ENCODE data around the gene SLC35E3. TPM values are rescaled to one million over a fixed set of nuclear protein-coding genes. Genes with fewer than 3 reads are reported as not detected.
A peak's percentile ranks its signal among the peaks of the same experiment; 100 is the strongest.
"Not testable (repeated sequence)": the region's sequence is repeated elsewhere in the genome, so short reads cannot be mapped to it uniquely, and the experiment has no call there.

Gene SLC35E3
- total RNA-seq, 1 donor from 2014 or later = 6.2 TPM

- intact Hi-C loops (cut with DNase I) = loop anchor here (2.0 to 5.0 kb wide), 2 partner anchors 62 to 196 kb away; partner anchors contain the start of genes RAP1B and SLC35E3
- DNase-seq (ENCODE audit: low spot score) = peak; percentile 89
Observed at GRCh38 chr12:68808388-68809189, 62.6 kb downstream of the SLC35E3 start.

DNA sequence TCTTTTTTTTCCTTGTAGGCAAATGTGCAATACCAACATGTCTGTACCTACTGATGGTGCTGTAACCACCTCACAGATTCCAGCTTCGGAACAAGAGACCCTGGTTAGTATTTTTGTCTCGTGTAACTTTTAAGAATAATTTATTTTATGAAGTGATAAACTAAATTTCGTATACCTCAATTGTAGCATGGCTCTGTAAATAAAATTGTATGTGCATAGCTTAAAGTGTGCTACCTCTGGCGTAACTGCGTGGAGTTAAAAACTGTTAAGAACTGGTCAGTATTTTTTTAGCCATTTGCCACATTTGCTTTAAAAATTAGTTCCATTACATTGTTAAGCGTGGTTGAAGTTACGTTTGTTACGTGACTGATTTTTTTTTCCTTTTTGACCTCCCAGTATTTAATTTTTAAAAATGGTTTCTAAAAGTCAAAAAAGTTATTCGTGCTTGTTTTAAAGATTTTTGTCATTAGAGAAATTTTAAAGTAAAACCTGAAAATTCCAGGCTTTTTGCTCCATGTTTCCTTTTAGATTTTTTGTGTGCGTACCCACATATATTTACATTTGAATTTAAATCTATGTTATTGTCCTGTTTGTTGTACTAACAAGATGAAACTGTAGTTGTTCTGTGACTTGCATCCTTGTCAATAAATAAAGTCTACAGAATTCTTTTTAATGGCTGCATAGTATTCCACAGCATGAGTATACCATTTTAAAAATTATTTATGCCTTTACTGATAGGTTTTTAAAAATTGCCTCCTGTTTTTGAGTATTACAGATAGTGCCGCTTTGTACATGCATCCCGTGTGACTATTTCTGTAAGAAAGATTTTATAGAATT, 63.4 kb downstream of the SLC35E3 start:
- no peak for DNase-seq (ENCODE audit: low spot score)
- intact Hi-C loops (cut with DNase I) = loop anchor here (2.0 to 5.0 kb wide), 2 partner anchors 63 to 197 kb away; partner anchors contain the start of genes RAP1B and SLC35E3

DNA sequence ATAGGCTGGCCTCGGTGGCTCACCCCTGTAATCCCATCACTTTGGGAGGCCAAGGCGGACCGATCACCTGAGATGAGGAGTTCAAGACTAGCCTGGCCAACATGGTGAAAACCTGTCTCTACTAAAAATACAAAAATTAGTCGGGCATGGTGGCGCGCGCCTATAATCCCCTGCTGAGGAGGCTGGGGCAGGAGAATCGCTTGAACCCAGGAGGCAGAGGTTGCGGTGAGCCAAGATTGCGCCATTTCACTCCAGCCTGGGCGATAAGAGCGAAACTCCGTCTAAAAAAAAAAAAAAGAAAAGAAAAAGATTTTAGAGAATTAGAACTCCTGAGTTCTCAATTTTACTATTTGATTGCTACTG, 64.0 kb downstream of the SLC35E3 start:
- DNase-seq (ENCODE audit: low spot score); intact Hi-C loops (cut with DNase I): not testable (repeated sequence)

GRCh38 chr12:68811573-68811972, 65.6 kb downstream of the SLC35E3 start:
- DNase-seq (ENCODE audit: low spot score); intact Hi-C loops (cut with DNase I): not testable (repeated sequence)

GRCh38 chr12:68812553-68813241, 66.7 kb downstream of the SLC35E3 start:
- DNase-seq (ENCODE audit: low spot score) = no peak
- intact Hi-C loops (cut with DNase I) = no loop called here

DNA sequence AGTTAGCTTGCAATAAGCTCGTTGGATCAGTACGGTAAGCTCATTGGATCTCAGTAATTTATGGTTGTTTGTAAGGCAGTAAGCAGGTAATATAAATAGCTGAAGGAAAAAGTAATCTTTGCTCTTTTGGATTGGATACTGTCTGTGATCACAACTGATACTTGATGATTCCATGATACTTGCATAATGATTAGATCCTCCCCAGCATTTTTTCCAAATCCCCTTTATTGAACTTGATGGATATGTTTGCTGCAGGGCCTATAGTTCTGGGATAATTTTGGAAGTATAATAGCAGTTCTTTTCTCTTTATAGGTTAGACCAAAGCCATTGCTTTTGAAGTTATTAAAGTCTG, 67.2 kb downstream of the SLC35E3 start:
- intact Hi-C loops (cut with DNase I) = no loop called here
- DNase-seq (ENCODE audit: low spot score) = no peak

- intact Hi-C loops (cut with DNase I) = no loop called here
- no peak for DNase-seq (ENCODE audit: low spot score)
Observed at GRCh38 chr12:68814490-68815231, 68.7 kb downstream of the SLC35E3 start.

- no peak for DNase-seq (ENCODE audit: low spot score)
- intact Hi-C loops (cut with DNase I) = no loop called here
Observed at GRCh38 chr12:68815232-68815927, 69.4 kb downstream of the SLC35E3 start.

GRCh38 chr12:68815928-68816800, 70.2 kb downstream of the SLC35E3 start:
- DNase-seq (ENCODE audit: low spot score) = no peak
- intact Hi-C loops (cut with DNase I) = no loop called here

DNA sequence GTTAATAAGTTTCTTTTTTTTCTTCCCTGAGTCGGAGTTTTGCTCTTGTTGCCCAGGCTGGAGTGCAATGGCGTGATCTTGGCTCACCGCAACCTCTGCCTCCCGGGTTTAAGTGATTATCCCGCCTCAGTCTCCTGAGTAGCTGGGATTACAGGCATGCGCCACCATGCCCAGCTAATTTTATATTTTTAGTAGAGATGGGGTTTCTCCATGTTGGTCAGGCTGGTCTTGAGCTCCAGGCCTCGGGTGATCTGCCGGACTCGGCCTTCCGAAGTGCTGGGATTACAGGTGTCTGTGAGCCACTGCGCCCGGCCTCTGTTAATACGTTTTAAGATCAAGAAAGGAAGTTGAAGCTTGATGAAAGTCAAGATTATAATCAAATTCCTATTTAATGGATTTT, 73.5 kb downstream of the SLC35E3 start:
- intact Hi-C loops (cut with DNase I); DNase-seq (ENCODE audit: low spot score): not testable (repeated sequence)

GRCh38 chr12:68821357-68822188, 75.6 kb downstream of the SLC35E3 start:
- intact Hi-C loops (cut with DNase I) = no loop called here
- DNase-seq (ENCODE audit: low spot score) = no peak

- intact Hi-C loops (cut with DNase I) = no loop called here
Observed at GRCh38 chr12:68823696-68824095, 77.7 kb downstream of the SLC35E3 start.

DNA sequence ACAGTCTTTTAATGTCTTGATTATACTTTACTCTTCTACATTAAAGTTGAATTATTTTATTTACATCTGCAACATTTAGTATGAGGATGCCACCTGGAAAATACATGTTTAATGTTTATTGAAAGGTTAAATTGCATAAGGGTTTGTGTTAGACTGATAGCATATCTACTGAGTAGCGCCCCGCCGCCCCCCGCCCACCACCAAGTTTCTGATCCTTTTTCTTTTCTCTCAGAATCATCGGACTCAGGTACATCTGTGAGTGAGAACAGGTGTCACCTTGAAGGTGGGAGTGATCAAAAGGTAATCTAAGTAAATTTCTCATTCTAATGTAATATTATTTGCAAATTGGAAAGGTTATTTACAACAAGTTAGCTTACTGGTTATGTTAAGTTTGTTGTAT, 78.2 kb downstream of the SLC35E3 start:
- no peak for DNase-seq (ENCODE audit: low spot score)
- intact Hi-C loops (cut with DNase I) = no loop called here

More at GRCh38 chr12:68823696-68824095, 77.7 kb downstream of the SLC35E3 start:
- no peak for DNase-seq (ENCODE audit: low spot score)

DNA sequence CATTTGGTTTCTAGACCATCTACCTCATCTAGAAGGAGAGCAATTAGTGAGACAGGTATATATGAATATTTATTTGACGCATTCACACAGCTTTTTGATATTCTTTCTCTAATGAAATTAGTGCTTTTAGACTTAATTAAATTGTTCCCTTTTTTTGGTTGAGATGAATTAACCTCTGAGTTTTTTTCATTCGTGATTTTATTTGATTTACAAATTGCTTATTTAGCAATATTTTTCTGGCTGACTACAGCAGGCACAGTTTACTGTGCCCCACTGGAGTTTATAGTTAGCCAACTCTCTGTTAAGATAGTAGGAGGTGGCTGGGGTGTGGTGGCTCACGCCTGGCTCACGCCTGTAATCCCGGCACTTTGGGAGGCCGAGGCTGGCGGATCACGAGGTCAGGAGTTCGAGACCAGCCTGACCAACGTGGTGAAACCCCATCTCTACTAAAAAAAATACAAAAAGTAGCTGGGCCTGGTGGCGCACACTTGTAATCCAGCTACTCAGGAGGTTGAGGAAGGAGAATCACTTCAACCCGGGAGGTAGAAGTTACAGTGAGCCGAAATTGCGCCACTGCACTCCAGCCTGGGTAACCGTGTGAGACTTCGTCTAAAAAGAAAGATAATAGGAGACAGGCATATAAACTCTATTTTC, 78.7 kb downstream of the SLC35E3 start:
- intact Hi-C loops (cut with DNase I) = no loop called here

GRCh38 chr12:68825569-68826217, 79.7 kb downstream of the SLC35E3 start:
- no peak for DNase-seq (ENCODE audit: low spot score)
- intact Hi-C loops (cut with DNase I) = no loop called here

More for the DNA sequence above, 78.7 kb downstream of the SLC35E3 start:
- DNase-seq (ENCODE audit: low spot score) = no peak
